ENCODE data around the gene PRMT3. TPM values are rescaled to one million over a fixed set of nuclear protein-coding genes. Genes with fewer than 3 reads are reported as not detected.

The PRMT3 gene
- total RNA-seq, 1 experiment from 2014 or later: 22.6 TPM

GRCh38 chr11:20399498-20399897, 12.0 kb downstream of the PRMT3 start:
- no peak overlapping the region for H3K56ac ChIP-seq (ENCODE audit: insufficient read length, low read depth, low read length)
- no peaks in the 10 kb centered on the region for H3K79me2 ChIP-seq (ENCODE audit: insufficient read depth, low read length)
- H2BK12ac ChIP-seq (ENCODE audit: insufficient read length, low read depth, low read length): no peak overlapping the region
- H3K23me2 ChIP-seq (ENCODE audit: insufficient read length, low read depth, low read length, poor library complexity, severe bottlenecking): no peaks in the 10 kb centered on the region
- no peak overlapping the region for H3K4ac ChIP-seq (ENCODE audit: low read depth, low read length)
- H3T11ph ChIP-seq (ENCODE audit: low read length): no peak overlapping the region
- H2BK5ac ChIP-seq (ENCODE audit: insufficient read length, low read length): no peak overlapping the region
- H3K27ac Mint-ChIP-seq: no peak overlapping the region
- H4K20me1 ChIP-seq (ENCODE audit: control insufficient read depth, insufficient read depth, insufficient read length): no peaks in the 10 kb centered on the region
- no peak overlapping the region for H3K4me2 ChIP-seq (ENCODE audit: insufficient read depth, insufficient read length, low read length)
- H3K9ac ChIP-seq (ENCODE audit: extremely low read depth, insufficient read length, low read length): no peak overlapping the region
- H2BK15ac ChIP-seq (ENCODE audit: low read depth, low read length): no peak overlapping the region
- no peak overlapping the region for H3K23ac ChIP-seq (ENCODE audit: insufficient read length, low read depth, low read length)
- no peak overlapping the region for H4K5ac ChIP-seq (ENCODE audit: insufficient read length, low read depth, low read length)
- H3K18ac ChIP-seq (ENCODE audit: insufficient read length, low read depth, low read length): no peak overlapping the region
- no peaks in the 10 kb centered on the region for H3K9me3 Mint-ChIP-seq
- H2BK120ac ChIP-seq (ENCODE audit: low read depth, low read length, poor library complexity, severe bottlenecking): no peak overlapping the region
- no peak overlapping the region for H2BK20ac ChIP-seq (ENCODE audit: low read depth, low read length, poor library complexity, severe bottlenecking)
- no peaks in the 10 kb centered on the region for H3K4me1 ChIP-seq (ENCODE audit: insufficient read depth, low read length)
- H3K4me3 Mint-ChIP-seq: no peak overlapping the region
- H3K14ac ChIP-seq (ENCODE audit: insufficient read depth, low read length): no peak overlapping the region
- H3K27me3 ChIP-seq (ENCODE audit: insufficient read depth, low read length): no peaks in the 10 kb centered on the region
- no peak overlapping the region for H2AK5ac ChIP-seq (ENCODE audit: insufficient read length, low read length)
- H3K27me3 Mint-ChIP-seq (ENCODE audit: low read depth): no peaks in the 10 kb centered on the region
- H3K4me1 Mint-ChIP-seq: no peaks in the 10 kb centered on the region
- H3K79me1 ChIP-seq (ENCODE audit: insufficient read depth, low read depth, low read length, poor library complexity, severe bottlenecking): no peaks in the 10 kb centered on the region
- H2AFZ ChIP-seq (ENCODE audit: low read length): no peak overlapping the region
- no peak for DNase-seq
- no peak overlapping the region for H4K8ac ChIP-seq (replicated peaks; ENCODE audit: insufficient read length, low read depth, low read length)
- TF ChIP-seq, protein P1, sequence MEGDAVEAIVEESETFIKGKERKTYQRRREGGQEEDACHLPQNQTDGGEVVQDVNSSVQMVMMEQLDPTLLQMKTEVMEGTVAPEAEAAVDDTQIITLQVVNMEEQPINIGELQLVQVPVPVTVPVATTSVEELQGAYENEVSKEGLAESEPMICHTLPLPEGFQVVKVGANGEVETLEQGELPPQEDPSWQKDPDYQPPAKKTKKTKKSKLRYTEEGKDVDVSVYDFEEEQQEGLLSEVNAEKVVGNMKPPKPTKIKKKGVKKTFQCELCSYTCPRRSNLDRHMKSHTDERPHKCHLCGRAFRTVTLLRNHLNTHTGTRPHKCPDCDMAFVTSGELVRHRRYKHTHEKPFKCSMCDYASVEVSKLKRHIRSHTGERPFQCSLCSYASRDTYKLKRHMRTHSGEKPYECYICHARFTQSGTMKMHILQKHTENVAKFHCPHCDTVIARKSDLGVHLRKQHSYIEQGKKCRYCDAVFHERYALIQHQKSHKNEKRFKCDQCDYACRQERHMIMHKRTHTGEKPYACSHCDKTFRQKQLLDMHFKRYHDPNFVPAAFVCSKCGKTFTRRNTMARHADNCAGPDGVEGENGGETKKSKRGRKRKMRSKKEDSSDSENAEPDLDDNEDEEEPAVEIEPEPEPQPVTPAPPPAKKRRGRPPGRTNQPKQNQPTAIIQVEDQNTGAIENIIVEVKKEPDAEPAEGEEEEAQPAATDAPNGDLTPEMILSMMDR (conservative IDR thresholded peaks at IDR 0.05): no peak
- H3K9me3 ChIP-seq (ENCODE audit: control insufficient read depth, low read depth, low read length): no peaks in the 10 kb centered on the region
- no peak overlapping the region for H3K27ac ChIP-seq (ENCODE audit: insufficient read length, low read depth, low read length)
- H4K91ac ChIP-seq (ENCODE audit: insufficient read length, low read depth, low read length): no peak overlapping the region
- WGBS (ENCODE audit: extremely low coverage, insufficient read length, low lambda C conversion rate): no CpG with 5 or more reads among the region's 2 CpGs
- H3K36me3 Mint-ChIP-seq (ENCODE audit: insufficient read depth in 1 of 3, low read depth in 3 of 3): peaks cover 11 to 54% (median 27%) of the 10 kb centered on the region in 3 experiments; a peak in 6 of 7 replicates
